Nephron progenitor cell (in vitro differentiated cells): Measurements from ENCODE around the gene MTG2.

ENCODE experiments used
- DNase-seq: peaks from one replicate; pipeline ENCODE4 v3.0.0; 2021
- H3K27ac Mint-ChIP-seq: 2 replicates; pipeline ENCODE4 v1.8.0; 2021; ENCODE audit warnings: mild to moderate bottlenecking, moderate library complexity, mixed read lengths
- H3K27me3 Mint-ChIP-seq: 2 replicates; pipeline ENCODE4 v1.8.0; 2021; ENCODE audit warnings: mild to moderate bottlenecking, low read depth, mixed read lengths; ENCODE audit not compliant: poor library complexity
- H3K36me3 Mint-ChIP-seq: 2 replicates; pipeline ENCODE4 v1.8.0; 2021; ENCODE audit warnings: low read depth, mixed read lengths
- H3K4me1 Mint-ChIP-seq: 2 replicates; pipeline ENCODE4 v1.8.0; 2021; ENCODE audit warnings: mixed read lengths
- H3K4me3 Mint-ChIP-seq: 2 replicates; pipeline ENCODE4 v1.8.0; 2021; ENCODE audit warnings: mild to moderate bottlenecking, moderate library complexity, mixed read lengths
- H3K9me3 Mint-ChIP-seq: 2 replicates; pipeline ENCODE4 v1.8.0; 2021; ENCODE audit warnings: mild to moderate bottlenecking, moderate library complexity, mixed read lengths
- TF ChIP-seq, protein P1 (sequence below): fragments of 200-600 bp; sonication (generic); IDR thresholded peaks from 2 replicates; pipeline ENCODE4 v1.5.0; 2021; ENCODE audit warnings: antibody characterized with exemption

The MTG2 gene

DNA sequence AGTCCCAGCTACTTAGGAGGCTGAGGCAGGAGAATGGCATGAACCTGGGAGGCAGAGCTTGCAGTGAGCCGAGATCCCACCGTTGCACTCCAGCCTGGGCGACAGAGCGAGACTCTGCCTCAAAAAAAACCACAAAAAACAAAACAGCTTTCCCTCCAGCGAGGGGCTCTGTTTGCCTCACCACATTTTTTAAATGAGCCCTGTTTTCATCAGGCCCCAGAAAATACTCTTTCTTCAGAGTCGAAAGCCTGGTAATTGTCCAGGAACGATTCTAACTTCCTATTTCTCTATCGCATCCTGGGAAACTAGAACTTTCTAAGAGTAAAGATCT, 12.2 kb downstream of the MTG2 start:
- Mint-ChIP-seq H3K4me1 (peaks cover 5% of the 10 kb centered on the region), H3K4me3 (no peak overlapping the region), H3K27me3 (no peaks in the 10 kb centered on the region), H3K36me3 (peaks cover 28% of the 10 kb centered on the region), H3K27ac (no peak overlapping the region), H3K9me3 (no peaks in the 10 kb centered on the region)
- TF ChIP-seq, protein P1, sequence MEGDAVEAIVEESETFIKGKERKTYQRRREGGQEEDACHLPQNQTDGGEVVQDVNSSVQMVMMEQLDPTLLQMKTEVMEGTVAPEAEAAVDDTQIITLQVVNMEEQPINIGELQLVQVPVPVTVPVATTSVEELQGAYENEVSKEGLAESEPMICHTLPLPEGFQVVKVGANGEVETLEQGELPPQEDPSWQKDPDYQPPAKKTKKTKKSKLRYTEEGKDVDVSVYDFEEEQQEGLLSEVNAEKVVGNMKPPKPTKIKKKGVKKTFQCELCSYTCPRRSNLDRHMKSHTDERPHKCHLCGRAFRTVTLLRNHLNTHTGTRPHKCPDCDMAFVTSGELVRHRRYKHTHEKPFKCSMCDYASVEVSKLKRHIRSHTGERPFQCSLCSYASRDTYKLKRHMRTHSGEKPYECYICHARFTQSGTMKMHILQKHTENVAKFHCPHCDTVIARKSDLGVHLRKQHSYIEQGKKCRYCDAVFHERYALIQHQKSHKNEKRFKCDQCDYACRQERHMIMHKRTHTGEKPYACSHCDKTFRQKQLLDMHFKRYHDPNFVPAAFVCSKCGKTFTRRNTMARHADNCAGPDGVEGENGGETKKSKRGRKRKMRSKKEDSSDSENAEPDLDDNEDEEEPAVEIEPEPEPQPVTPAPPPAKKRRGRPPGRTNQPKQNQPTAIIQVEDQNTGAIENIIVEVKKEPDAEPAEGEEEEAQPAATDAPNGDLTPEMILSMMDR, result no peak
- no peak for DNase-seq

DNA sequence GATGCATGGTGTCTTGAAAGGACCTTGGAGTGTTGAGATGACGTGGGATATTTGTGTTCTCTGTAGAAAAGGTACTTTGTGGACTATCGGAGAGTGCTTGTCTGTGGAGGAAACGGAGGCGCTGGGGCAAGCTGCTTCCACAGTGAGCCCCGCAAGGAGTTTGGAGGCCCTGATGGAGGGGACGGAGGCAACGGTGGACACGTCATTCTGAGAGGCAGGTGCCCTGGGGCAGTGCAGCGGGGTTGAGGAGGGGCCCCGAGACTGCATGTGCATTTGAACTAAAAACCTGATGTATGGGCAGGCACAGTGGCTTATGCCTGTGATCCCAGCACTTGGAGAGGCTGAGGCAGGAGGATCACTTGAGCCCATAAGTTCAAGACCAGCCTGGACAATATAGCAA, 12.9 kb downstream of the MTG2 start:
- Mint-ChIP-seq H3K27ac (no peak overlapping the region), H3K4me1 (peaks cover 5% of the 10 kb centered on the region), H3K27me3 (no peaks in the 10 kb centered on the region), H3K4me3 (no peak overlapping the region), H3K36me3 (peaks cover 32% of the 10 kb centered on the region), H3K9me3 (no peaks in the 10 kb centered on the region)
- no peak for DNase-seq
- TF ChIP-seq, protein P1, result no peak

DNA sequence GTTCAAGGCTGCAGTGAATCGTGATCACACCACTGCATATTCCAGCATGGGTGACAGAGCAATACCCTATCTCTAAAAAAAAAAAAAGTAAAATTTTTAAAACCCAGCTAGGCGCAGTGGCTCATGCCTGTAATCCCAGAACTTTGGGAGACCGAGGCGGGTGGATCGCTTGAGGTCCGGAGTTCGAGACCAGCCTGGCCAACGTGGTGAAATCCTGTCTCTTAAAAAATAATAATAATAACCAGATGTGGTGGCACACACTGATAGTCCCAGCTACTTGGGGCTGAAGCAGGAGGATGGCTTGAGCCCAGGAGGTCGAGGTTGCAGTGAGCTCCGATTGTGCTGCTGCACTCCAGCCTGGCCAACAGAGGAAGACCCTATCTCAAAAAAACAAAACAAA, 13.5 kb downstream of the MTG2 start:
- no peaks in the 10 kb centered on the region for H3K9me3 Mint-ChIP-seq
- TF ChIP-seq, protein P1, result no peak
- no peak for DNase-seq
- H3K27me3 Mint-ChIP-seq, result no peaks in the 10 kb centered on the region
- H3K27ac Mint-ChIP-seq, result no peak overlapping the region
- peaks cover 5% of the 10 kb centered on the region for H3K4me1 Mint-ChIP-seq
- no peak overlapping the region for H3K4me3 Mint-ChIP-seq
- peaks cover 36% of the 10 kb centered on the region for H3K36me3 Mint-ChIP-seq

DNA sequence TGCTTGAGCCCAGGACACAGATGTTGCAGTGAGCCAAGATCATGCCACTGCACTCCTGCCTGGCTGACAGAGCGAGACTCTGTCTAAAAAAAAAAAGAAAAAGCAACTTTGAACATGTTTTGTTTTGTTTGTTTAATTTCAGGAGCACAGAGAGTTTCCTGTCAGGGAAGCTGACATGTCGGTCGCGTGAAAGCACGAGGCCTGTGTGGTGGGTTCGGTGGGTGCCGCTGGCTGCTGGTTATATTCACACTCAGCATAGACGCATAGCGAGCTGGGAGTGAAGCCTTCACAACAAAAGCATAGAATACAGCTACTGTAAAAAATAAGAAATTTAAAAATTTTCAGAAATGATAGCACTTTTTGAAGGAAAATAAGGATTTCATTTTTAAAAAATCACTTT, 14.5 kb downstream of the MTG2 start:
- peaks cover 8% of the 10 kb centered on the region for H3K4me1 Mint-ChIP-seq

DNA sequence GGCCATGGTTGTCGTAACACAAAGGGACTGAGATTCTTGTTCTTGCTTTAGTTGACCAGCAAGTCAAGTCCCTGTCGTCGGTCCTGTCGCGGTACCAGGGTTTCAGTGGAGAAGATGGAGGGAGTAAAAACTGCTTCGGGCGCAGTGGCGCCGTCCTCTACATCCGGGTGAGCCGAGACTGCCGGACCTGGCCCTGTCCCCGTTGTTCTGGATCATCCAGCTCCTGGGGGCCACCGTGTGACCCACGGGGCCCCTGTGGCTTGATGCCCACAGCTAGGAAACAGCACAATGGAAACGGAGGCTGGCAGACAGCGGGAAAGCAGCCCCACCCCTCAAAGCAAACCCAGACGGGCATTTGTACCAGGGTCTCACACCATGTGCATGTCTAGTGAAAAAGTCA, 15.0 kb downstream of the MTG2 start:
- H3K9me3 Mint-ChIP-seq, result no peaks in the 10 kb centered on the region
- H3K27me3 Mint-ChIP-seq, result no peaks in the 10 kb centered on the region
- H3K27ac Mint-ChIP-seq, result no peak overlapping the region
- TF ChIP-seq, protein P1, result no peak
- H3K36me3 Mint-ChIP-seq, result peaks cover 48% of the 10 kb centered on the region
- no peak for DNase-seq
- H3K4me3 Mint-ChIP-seq, result no peak overlapping the region
- H3K4me1 Mint-ChIP-seq, result peaks cover 8% of the 10 kb centered on the region

More for the DNA sequence above, 14.5 kb downstream of the MTG2 start:
- no peak for DNase-seq
- Mint-ChIP-seq H3K9me3 (no peaks in the 10 kb centered on the region), H3K36me3 (peaks cover 44% of the 10 kb centered on the region), H3K27me3 (no peaks in the 10 kb centered on the region), H3K4me3 (no peak overlapping the region), H3K27ac (no peak overlapping the region)
- TF ChIP-seq, protein P1, result no peak

DNA sequence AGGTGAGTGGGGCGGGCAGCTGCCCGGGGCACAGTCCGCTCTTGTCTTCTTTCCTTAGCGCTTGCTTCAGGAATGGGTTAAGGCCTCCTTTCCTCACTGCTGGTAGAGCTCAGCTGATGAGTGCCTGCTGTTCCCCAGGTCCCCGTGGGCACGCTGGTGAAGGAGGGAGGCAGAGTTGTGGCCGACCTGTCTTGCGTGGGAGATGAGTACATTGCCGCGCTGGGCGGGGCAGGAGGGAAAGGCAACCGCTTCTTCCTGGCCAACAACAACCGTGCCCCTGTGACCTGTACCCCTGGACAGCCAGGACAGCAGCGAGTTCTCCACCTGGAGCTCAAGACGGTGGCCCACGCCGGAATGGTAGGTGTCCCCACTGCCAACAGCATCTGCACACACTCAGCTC, 15.7 kb downstream of the MTG2 start:
- no peaks in the 10 kb centered on the region for H3K9me3 Mint-ChIP-seq

More for the DNA sequence above, 15.7 kb downstream of the MTG2 start:
- DNase-seq, result no peak
- TF ChIP-seq, protein P1, result no peak
- peaks cover 53% of the 10 kb centered on the region for H3K36me3 Mint-ChIP-seq
- peaks cover 11% of the 10 kb centered on the region for H3K4me1 Mint-ChIP-seq
- H3K27ac Mint-ChIP-seq, result no peak overlapping the region
- no peaks in the 10 kb centered on the region for H3K27me3 Mint-ChIP-seq
- H3K4me3 Mint-ChIP-seq, result no peak overlapping the region
